BJ (cell line): ENCODE results near the gene HPCAL1. TPM values are rescaled to one million over a fixed set of nuclear protein-coding genes. Genes with fewer than 3 reads are reported as not detected.

Experiments
- CTCF ChIA-PET: fragments of 350-600 bp; formaldehyde crosslinking; extraction: SDS; loops from one replicate; lab custom pipeline; 2021; ENCODE audit warnings: antibody characterized with exemption, inconsistent platforms; lab: Yijun Ruan, JAX
- POLR2A ChIA-PET: fragments of 300-600 bp; sonication (Branson Sonifier 250); formaldehyde crosslinking; extraction: SDS; loops from one replicate; lab custom pipeline; 2021; ENCODE audit warnings: antibody characterized with exemption; lab: Charles Lee
- DNase-seq: peaks from one replicate; pipeline ENCODE4 v3.0.0-alpha.2; 2011; ENCODE audit warnings: low read depth
- H3K27me3 ChIP-seq: 2 replicates; pipeline ENCODE4 v1.6.0; 2011; ENCODE audit warnings: low read length; ENCODE audit not compliant: control insufficient read depth, insufficient read depth
- H3K36me3 ChIP-seq: 2 replicates; pipeline ENCODE4 v1.5.1; 2011; ENCODE audit warnings: low read length; ENCODE audit not compliant: control insufficient read depth, insufficient read depth
- H3K4me3 ChIP-seq: 2 replicates; pipeline ENCODE4 v1.5.1; 2011; ENCODE audit warnings: low read depth, mild to moderate bottlenecking, control low read depth, low read length
- polyA plus RNA-seq: library from polyadenylated mRNA; depleted of rRNA; stranded (reverse); fragments of >200 nt; gene quantifications from 2 replicates; pipeline ENCODE4 v1.2.3, GENCODE V29; 2011
- TF ChIP-seq, protein P1 (sequence below): IDR thresholded peaks from 2 replicates; pipeline ENCODE4 v1.5.1; 2011; ENCODE audit warnings: low read depth, mild to moderate bottlenecking, control low read depth, inconsistent platforms, low read length, moderate library complexity; ENCODE audit not compliant: insufficient read depth

Gene HPCAL1
- polyA plus RNA-seq, 1 experiment, result 17.6 TPM

DNA sequence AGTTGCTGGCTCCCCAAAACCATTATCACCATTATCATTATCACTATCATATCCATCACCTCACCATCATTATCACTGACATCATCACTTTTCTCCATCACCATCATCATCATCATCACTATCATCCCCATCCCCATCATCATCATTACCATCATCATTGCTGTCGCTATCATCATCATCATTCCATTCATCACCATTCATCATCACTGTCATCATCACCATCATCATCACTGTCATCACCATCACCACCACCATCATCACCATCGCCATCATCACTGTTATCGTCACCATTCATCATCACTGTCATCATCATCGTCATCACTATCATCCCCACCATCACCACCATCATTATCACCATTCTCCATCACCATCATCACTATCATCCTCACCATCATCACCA is 9.0 kb downstream of the HPCAL1 start:
- Histone ChIP-seq H3K4me3 (no peak overlapping the region), H3K36me3 (no peaks in the 10 kb centered on the region; the same call in 1 of the 2 replicates), H3K27me3 (no peaks in the 10 kb centered on the region)
- DNase-seq, result no peak
- ChIA-PET CTCF (no interaction called here), POLR2A (no interaction called here)
- TF ChIP-seq, protein P1, sequence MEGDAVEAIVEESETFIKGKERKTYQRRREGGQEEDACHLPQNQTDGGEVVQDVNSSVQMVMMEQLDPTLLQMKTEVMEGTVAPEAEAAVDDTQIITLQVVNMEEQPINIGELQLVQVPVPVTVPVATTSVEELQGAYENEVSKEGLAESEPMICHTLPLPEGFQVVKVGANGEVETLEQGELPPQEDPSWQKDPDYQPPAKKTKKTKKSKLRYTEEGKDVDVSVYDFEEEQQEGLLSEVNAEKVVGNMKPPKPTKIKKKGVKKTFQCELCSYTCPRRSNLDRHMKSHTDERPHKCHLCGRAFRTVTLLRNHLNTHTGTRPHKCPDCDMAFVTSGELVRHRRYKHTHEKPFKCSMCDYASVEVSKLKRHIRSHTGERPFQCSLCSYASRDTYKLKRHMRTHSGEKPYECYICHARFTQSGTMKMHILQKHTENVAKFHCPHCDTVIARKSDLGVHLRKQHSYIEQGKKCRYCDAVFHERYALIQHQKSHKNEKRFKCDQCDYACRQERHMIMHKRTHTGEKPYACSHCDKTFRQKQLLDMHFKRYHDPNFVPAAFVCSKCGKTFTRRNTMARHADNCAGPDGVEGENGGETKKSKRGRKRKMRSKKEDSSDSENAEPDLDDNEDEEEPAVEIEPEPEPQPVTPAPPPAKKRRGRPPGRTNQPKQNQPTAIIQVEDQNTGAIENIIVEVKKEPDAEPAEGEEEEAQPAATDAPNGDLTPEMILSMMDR, result no peak

DNA sequence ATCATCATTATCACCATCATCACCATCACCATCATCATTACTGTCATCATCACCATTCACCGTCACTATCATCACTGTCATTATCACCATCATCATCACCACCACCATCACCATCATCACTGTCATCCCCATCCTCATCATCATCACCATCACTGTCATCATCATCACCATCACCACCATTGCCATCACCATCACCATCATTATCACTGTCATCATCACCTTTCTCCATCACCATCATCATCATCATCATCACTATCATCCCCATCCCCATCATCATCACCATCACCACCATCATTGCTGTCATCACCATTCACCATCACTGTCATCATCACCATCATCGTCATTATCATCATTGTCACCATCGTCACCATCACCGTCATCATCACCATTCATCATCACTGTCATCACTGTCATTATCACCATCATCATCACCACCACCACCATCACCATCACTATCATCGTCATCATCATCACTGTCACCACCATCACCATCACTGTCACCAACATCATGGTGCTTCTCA is 9.8 kb downstream of the HPCAL1 start:
- Histone ChIP-seq H3K27me3 (no peaks in the 10 kb centered on the region), H3K36me3 (no peaks in the 10 kb centered on the region; the same call in 1 of the 2 replicates), H3K4me3 (no peak overlapping the region)
- POLR2A ChIA-PET, result no interaction called here
- no peak for DNase-seq
- TF ChIP-seq, protein P1, result no peak
- CTCF ChIA-PET, result no interaction called here

DNA sequence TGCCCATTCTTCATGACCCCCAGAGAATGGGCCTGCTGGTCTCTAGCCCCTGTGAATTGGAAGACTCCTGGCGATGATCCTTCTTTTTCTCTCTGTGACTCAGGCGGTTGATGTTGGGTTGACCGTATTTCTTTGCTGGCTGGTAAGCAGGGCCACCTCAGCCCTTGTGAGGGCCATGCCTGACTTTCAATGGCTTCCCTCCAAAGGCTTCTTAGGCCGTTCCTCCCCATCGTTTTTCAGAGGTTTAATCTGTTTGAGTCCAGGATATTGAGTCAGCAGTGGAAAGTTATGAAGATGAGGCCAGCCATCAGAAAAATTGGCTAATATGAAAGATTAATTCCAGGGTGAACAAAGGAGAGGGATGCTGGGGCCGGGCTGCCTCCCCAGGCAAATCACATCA is 13.6 kb downstream of the HPCAL1 start:
- Histone ChIP-seq H3K4me3 (no peak overlapping the region), H3K27me3 (no peaks in the 10 kb centered on the region), H3K36me3 (no peaks in the 10 kb centered on the region; the same call in 1 of the 2 replicates)
- DNase-seq, result no peak
- TF ChIP-seq, protein P1, result no peak
- ChIA-PET POLR2A (no interaction called here), CTCF (no interaction called here)

DNA sequence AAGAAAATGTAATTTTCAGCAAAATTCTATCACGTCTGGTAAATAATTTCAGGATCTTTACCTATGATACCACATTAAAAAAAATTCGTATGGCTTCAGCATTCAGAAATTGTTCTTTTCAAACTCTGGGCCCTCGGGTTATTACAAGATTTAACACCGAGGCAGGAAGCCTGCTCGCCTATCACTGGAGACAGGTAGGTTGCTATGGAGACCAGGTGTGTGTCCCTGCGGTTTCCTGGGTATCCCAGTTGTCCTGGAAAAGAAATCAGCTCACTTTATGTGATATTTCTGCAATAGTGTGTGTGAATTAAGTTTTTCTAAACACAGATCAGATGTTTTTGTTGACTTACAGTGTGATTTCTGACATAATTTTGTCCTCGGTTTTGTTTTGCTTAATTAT is 14.2 kb downstream of the HPCAL1 start:
- TF ChIP-seq, protein P1, result no peak
- ChIA-PET CTCF (interaction anchor here (1.2 to 1.4 kb wide), 2 partner anchors 8 to 12 kb away, joined by 4 to 6 read pairs; no protein-coding TSS in a partner anchor), POLR2A (no interaction called here)
- H3K36me3 ChIP-seq, result no peaks in the 10 kb centered on the region; the same call in 1 of the 2 replicates
- H3K4me3 ChIP-seq, result no peak overlapping the region
- DNase-seq, result no peak
- no peaks in the 10 kb centered on the region for H3K27me3 ChIP-seq

DNA sequence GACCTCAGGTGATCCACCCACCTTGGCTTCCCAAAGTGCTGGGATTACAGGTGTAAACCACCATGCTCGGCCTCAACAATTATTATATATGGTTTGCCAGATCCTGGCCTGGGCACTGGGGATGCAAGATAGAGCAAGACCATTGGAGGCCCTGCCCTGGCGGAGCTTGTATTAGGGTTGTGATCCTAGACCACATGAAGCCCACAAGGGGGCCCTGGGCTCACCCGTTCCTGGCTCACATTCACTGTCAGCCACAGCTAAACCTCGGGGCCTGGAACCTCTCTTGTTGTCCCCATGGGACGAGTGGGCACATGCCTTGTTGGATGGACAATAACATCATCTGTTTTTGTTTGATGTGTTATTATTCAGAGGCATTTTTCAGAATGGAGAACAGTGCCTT is 14.9 kb downstream of the HPCAL1 start:
- Histone ChIP-seq H3K27me3 (no peaks in the 10 kb centered on the region), H3K36me3 (no peaks in the 10 kb centered on the region), H3K4me3 (no peak overlapping the region)
- CTCF ChIA-PET, result interaction anchor here (1.2 to 1.4 kb wide), 3 partner anchors 9 to 92 kb away, joined by 4 to 6 read pairs (median 5); no protein-coding TSS in a partner anchor
- no peak for DNase-seq
- TF ChIP-seq, protein P1, result no peak
- POLR2A ChIA-PET, result no interaction called here
